A549 (cell line): ENCODE results near the gene TSC2.

Source experiments
- POLR2A ChIP-seq: IDR thresholded peaks from 2 replicates; pipeline ENCODE4 v1.6.1; 2012; ENCODE audit warnings: mild to moderate bottlenecking, low read length
- TF ChIP-seq, protein P1 (sequence below): fragments of >200 bp; sonication (Bioruptor Twin); formaldehyde crosslinking; IDR thresholded peaks from 3 replicates; pipeline ENCODE4 v1.5.1; 2016

DNA sequence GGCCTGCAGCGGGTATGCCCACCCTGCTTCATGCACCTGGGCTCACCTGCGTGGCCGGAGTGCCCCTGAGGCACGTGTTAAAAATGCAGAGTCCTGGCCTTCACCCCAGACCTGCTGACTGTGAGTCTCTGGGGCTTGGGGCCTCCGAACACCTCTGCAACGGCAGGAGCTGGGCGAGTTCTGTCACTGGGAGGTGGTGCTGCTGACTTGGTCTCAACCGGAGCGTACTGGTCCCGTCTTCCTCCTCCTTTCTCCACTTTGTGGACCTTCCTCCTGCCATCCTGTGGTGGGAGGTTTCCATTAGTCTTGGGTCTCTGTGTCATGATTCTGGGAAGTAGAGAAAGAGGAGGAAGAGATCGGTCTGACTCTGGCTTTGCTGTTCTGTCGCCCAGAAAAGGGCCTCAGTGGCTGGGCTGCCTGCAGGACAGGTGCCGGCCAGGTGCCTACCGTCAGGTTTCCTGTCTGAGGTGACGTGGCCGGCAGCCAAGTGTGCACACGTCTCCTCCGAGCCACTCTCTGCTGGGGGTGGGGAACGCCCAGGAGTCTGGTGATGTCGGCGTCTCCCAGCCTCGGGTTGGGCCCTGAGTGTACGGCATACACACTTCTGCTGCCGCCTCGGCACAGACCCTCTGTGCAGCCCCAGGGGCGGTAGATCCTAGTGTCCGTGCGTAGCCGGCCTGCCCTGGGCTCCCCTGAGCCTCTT, 6.9 kb downstream of the TSC2 start:
- TF ChIP-seq, protein P1, sequence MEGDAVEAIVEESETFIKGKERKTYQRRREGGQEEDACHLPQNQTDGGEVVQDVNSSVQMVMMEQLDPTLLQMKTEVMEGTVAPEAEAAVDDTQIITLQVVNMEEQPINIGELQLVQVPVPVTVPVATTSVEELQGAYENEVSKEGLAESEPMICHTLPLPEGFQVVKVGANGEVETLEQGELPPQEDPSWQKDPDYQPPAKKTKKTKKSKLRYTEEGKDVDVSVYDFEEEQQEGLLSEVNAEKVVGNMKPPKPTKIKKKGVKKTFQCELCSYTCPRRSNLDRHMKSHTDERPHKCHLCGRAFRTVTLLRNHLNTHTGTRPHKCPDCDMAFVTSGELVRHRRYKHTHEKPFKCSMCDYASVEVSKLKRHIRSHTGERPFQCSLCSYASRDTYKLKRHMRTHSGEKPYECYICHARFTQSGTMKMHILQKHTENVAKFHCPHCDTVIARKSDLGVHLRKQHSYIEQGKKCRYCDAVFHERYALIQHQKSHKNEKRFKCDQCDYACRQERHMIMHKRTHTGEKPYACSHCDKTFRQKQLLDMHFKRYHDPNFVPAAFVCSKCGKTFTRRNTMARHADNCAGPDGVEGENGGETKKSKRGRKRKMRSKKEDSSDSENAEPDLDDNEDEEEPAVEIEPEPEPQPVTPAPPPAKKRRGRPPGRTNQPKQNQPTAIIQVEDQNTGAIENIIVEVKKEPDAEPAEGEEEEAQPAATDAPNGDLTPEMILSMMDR: no peak
- TF ChIP-seq POLR2A: no peak
